GM18520 (cell line): ENCODE results near the gene RTN4IP1.
A peak's percentile ranks its signal among the peaks of the same experiment; 100 is the strongest.
"Not testable (repeated sequence)": the region's sequence is repeated elsewhere in the genome, so short reads cannot be mapped to it uniquely, and the experiment has no call there.

Experiments used
- ATAC-seq: cut with Tn5 transposase; IDR thresholded peaks from one replicate; pipeline ENCODE4 v1.9.1; 2021; ENCODE audit not compliant: unreplicated experiment

Gene RTN4IP1

GRCh38 chr6:106628658-106629102 lies 618 bp downstream of the RTN4IP1 start:
- ATAC-seq, result peak; percentile 9

GRCh38 chr6:106627760-106628159 lies 1.5 kb downstream of the RTN4IP1 start:
- not testable (repeated sequence) for ATAC-seq

GRCh38 chr6:106626485-106626884 lies 2.8 kb downstream of the RTN4IP1 start:
- ATAC-seq, result no peak

- no peak for ATAC-seq
Observed at GRCh38 chr6:106623039-106623438, 6.3 kb downstream of the RTN4IP1 start.

GRCh38 chr6:106622412-106622811 lies 6.9 kb downstream of the RTN4IP1 start:
- no peak for ATAC-seq

GRCh38 chr6:106620931-106621672 lies 8.2 kb downstream of the RTN4IP1 start:
- ATAC-seq, result no peak

GRCh38 chr6:106619223-106619622 lies 10.1 kb downstream of the RTN4IP1 start:
- ATAC-seq, result no peak

GRCh38 chr6:106618324-106618723 lies 11.0 kb downstream of the RTN4IP1 start:
- no peak for ATAC-seq

GRCh38 chr6:106617857-106618256 lies 11.4 kb downstream of the RTN4IP1 start:
- ATAC-seq, result no peak

- no peak for ATAC-seq
Observed at GRCh38 chr6:106617302-106617701, 12.0 kb downstream of the RTN4IP1 start.

- no peak for ATAC-seq
Observed at GRCh38 chr6:106614592-106615257, 14.6 kb downstream of the RTN4IP1 start.

- ATAC-seq, result no peak
Observed at GRCh38 chr6:106614166-106614565, 15.1 kb downstream of the RTN4IP1 start.

- no peak for ATAC-seq
Observed at GRCh38 chr6:106613590-106613989, 15.7 kb downstream of the RTN4IP1 start.

- ATAC-seq, result no peak
Observed at GRCh38 chr6:106612671-106613416, 16.5 kb downstream of the RTN4IP1 start.

GRCh38 chr6:106611030-106611429 lies 18.3 kb downstream of the RTN4IP1 start:
- no peak for ATAC-seq

- no peak for ATAC-seq
Observed at GRCh38 chr6:106609699-106610098, 19.6 kb downstream of the RTN4IP1 start.

GRCh38 chr6:106608080-106608668 lies 21.1 kb downstream of the RTN4IP1 start:
- no peak for ATAC-seq

- no peak for ATAC-seq
Observed at GRCh38 chr6:106600329-106600728, 29.0 kb downstream of the RTN4IP1 start.

GRCh38 chr6:106599440-106599839 lies 29.9 kb downstream of the RTN4IP1 start:
- no peak for ATAC-seq

- no peak for ATAC-seq
Observed at GRCh38 chr6:106591111-106591825, 38.0 kb downstream of the RTN4IP1 start.

- not testable (repeated sequence) for ATAC-seq
Observed at GRCh38 chr6:106588937-106589336, 40.4 kb downstream of the RTN4IP1 start.
